Natural killer cell treated with Interleukin-12 subunit alpha and Interleukin-12 subunit beta and Interleukin-15 and Interleukin-18, amount 100 ng/mL, for 72 hours (primary cell): ENCODE measurements around the gene RFX2. TPM values are rescaled to one million over a fixed set of nuclear protein-coding genes. Genes with fewer than 3 reads are reported as not detected.
"Not testable (repeated sequence)": the region's sequence is repeated elsewhere in the genome, so short reads cannot be mapped to it uniquely, and the experiment has no call there.

Source experiments
- ATAC-seq, 2 donors: fragments of 150-1000 bp; cut with Tn5 transposase in 1 of 2; sonication (Bioruptor Pico), chemical (Tn5 transposase) in 1 of 2; 2 replicates each; pipeline ENCODE4 v1.10.0; 2021
- DNase-seq: peaks from one replicate; pipeline ENCODE4 v3.0.0; 2022; ENCODE audit warnings: low spot score
- H3K27ac Mint-ChIP-seq, 2 donors: 1 replicate in 1 of 2; 2 replicates in 1 of 2; pipeline ENCODE4 v1.8.0; 2022; ENCODE audit warnings: mixed read lengths in 2 of 2, mild to moderate bottlenecking in 1 of 2, moderate library complexity in 1 of 2
- H3K27me3 Mint-ChIP-seq, 2 donors: 1 replicate in 1 of 2; 2 replicates in 1 of 2; pipeline ENCODE4 v1.8.0; 2022; ENCODE audit warnings: mixed read lengths in 2 of 2
- H3K36me3 Mint-ChIP-seq: one replicate; pipeline ENCODE4 v1.8.0; 2022; ENCODE audit warnings: mixed read lengths
- H3K4me1 Mint-ChIP-seq, 2 donors: 1 replicate in 1 of 2; 2 replicates in 1 of 2; pipeline ENCODE4 v1.8.0; 2022; ENCODE audit warnings: low read depth in 2 of 2, mixed read lengths in 2 of 2, mild to moderate bottlenecking in 1 of 2
- H3K4me3 Mint-ChIP-seq: one replicate; pipeline ENCODE4 v1.8.0; 2022; ENCODE audit warnings: mixed read lengths
- H3K9me3 Mint-ChIP-seq: 2 replicates; pipeline ENCODE4 v1.8.0; 2022; ENCODE audit warnings: mixed read lengths
- total RNA-seq, 2 donors: library from RNA; stranded (reverse); gene quantifications; one replicate each; pipeline ENCODE4 v1.2.3, GENCODE V29; 2022

Gene RFX2
- total RNA-seq, 2 donors from 2014 or later, result 6.6 to 6.9 TPM

- ATAC-seq, result no peak
- Mint-ChIP-seq H3K27ac (no peak overlapping the region), H3K4me1 (no peaks in the 10 kb centered on the region)
Observed at GRCh38 chr19:6076675-6077463, 33.4 kb downstream of the RFX2 start.

GRCh38 chr19:6076291-6076665 is 34.0 kb downstream of the RFX2 start:
- no peak overlapping the region for H3K4me3 Mint-ChIP-seq
- no peak for ATAC-seq
- H3K27ac Mint-ChIP-seq, result no peak overlapping the region
- H3K9me3 Mint-ChIP-seq, result no peaks in the 10 kb centered on the region
- no peaks in the 10 kb centered on the region for H3K4me1 Mint-ChIP-seq
- H3K27me3 Mint-ChIP-seq, result peaks cover 0 to 8% of the 10 kb centered on the region in 2 donors
- no peak for DNase-seq
- H3K36me3 Mint-ChIP-seq, result no peaks in the 10 kb centered on the region

More at GRCh38 chr19:6076675-6077463, 33.4 kb downstream of the RFX2 start:
- no peaks in the 10 kb centered on the region for H3K9me3 Mint-ChIP-seq
- no peaks in the 10 kb centered on the region for H3K36me3 Mint-ChIP-seq
- H3K27me3 Mint-ChIP-seq, result peaks cover 0 to 8% of the 10 kb centered on the region in 2 donors
- H3K4me3 Mint-ChIP-seq, result no peak overlapping the region
- DNase-seq, result no peak

DNA sequence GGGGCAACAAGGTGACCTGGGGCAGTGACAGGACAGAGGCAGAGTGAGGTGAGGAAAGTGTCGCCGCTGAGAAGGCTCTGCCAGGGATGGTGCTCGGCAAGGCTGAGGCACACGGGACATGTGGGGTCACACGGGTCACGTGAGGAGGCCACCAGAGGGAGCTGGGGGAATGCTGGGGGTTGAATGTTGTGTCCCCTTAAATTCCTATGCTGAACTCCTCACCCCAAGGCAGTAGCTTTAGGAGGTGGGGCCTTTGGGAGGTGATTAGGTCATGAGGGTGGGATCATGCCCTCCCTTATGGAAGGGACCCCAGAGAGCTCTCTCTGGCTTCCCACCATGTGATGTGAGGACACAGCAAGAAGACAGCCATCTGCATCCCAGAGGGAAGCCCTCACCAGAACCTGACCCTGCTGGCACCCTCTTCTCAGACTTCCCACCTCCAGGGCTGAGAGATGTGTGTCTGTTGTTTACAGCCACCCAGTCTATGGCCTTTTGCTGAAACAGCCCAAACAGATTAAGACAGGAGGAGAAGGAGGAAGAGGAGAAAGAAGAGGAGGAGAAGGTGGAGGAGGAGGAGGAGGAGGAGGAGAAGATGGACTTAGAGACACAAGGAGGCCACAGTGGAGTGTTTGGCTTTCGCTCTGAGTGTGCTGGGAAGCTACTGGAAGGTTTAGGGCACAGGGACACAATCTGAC is 35.4 kb downstream of the RFX2 start:
- Mint-ChIP-seq H3K27me3 (peaks cover 0 to 8% of the 10 kb centered on the region in 2 donors), H3K4me1 (no peaks in the 10 kb centered on the region), H3K9me3 (no peaks in the 10 kb centered on the region), H3K36me3 (no peaks in the 10 kb centered on the region), H3K4me3 (no peak overlapping the region), H3K27ac (no peak overlapping the region)
- DNase-seq (no peak), ATAC-seq (no peak)

- Mint-ChIP-seq H3K4me1 (peaks cover 7 to 8% of the 10 kb centered on the region in 2 donors), H3K4me3 (no peak overlapping the region), H3K27me3 (peaks cover 0 to 8% of the 10 kb centered on the region in 2 donors), H3K27ac (no peak overlapping the region), H3K36me3 (no peaks in the 10 kb centered on the region), H3K9me3 (no peaks in the 10 kb centered on the region)
- no peak for DNase-seq
- no peak for ATAC-seq
Observed at GRCh38 chr19:6073858-6074708, 36.2 kb downstream of the RFX2 start.

DNA sequence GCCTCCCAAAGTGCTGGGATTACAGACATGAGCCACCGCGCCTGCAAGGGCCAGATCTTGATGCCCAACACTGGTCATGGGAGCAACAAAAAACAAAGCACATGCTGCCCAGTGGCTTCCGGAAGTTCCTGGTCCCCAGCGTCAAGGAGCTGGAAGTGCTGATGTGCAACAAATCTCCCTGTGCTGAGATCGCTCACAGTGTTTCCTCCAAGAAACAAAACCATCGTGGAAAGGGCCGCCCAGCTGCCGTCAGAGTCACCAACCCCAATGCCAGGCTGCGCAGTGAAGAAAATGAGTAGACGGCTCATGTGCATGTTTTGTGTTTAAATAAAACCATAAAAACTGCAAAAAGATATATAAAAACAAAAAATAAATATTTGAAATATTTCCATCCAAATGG is 37.1 kb downstream of the RFX2 start:
- not testable (repeated sequence) for ATAC-seq

DNA sequence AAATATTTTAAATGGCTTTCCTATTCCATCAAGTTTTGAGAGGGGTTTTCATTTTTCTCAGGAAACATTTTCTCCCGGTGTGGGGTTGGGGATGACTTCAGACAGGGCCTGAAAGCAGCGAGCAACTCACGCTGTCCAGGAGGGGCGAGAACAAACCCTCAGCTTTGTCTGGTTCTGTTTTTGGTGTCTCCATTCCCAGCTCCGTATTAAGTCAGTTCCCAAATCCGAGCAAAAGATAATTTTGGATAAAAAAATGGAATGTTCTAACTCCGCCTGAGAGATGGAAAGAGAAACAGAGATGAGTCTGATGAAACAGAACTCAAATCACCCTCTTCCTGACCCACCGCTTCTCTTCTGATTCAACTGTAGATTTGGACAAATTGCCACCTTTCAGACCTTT is 38.4 kb downstream of the RFX2 start:
- Mint-ChIP-seq H3K4me1 (peaks cover 8 to 14% of the 10 kb centered on the region in 2 donors), H3K9me3 (no peaks in the 10 kb centered on the region), H3K27me3 (peaks cover 0 to 8% of the 10 kb centered on the region in 2 donors), H3K4me3 (no peak overlapping the region), H3K27ac (no peak overlapping the region), H3K36me3 (no peaks in the 10 kb centered on the region)
- ATAC-seq, result no peak
- DNase-seq, result no peak

More for the DNA sequence above, 37.1 kb downstream of the RFX2 start:
- H3K4me1 Mint-ChIP-seq, H3K27me3 Mint-ChIP-seq, H3K9me3 Mint-ChIP-seq, H3K27ac Mint-ChIP-seq, H3K4me3 Mint-ChIP-seq, DNase-seq, H3K36me3 Mint-ChIP-seq: not testable (repeated sequence)

- DNase-seq (no peak), ATAC-seq (no peak)
- Mint-ChIP-seq H3K4me3 (no peak overlapping the region), H3K27me3 (peaks cover 0 to 9% of the 10 kb centered on the region in 2 donors), H3K9me3 (no peaks in the 10 kb centered on the region), H3K4me1 (peaks cover 12 to 19% of the 10 kb centered on the region in 2 donors), H3K36me3 (no peaks in the 10 kb centered on the region), H3K27ac (peak overlapping the region in 1 of 2 donors; percentile 25)
Observed at GRCh38 chr19:6070720-6071485, 39.4 kb downstream of the RFX2 start.

DNA sequence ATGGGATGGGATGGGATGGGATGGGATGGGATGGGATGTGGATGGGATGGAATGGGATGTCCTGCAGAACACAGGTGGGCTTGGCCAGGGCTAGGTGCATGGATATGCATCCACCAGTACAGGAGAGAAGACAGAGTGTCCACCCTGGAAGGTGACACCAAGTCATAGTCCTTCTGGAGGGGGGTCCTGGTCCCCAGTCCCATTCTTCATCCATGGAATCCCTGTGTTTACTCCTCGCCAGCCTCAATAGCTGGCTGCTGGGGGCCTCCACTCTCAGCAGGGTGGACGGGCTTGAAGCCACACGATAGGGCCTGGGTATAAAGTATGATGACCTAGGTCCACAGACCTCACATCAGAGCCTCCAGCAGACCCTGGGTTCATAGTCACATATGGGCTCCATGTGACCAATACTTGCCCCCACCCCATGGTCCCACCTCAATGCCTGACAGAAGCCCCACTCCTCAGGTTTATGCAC is 40.1 kb downstream of the RFX2 start:
- no peaks in the 10 kb centered on the region for H3K36me3 Mint-ChIP-seq
- peak overlapping the region in 1 of 2 donors; percentile 25 for H3K27ac Mint-ChIP-seq
- DNase-seq, result no peak
- peaks cover 12 to 24% of the 10 kb centered on the region in 2 donors for H3K4me1 Mint-ChIP-seq
- H3K4me3 Mint-ChIP-seq, result no peak overlapping the region
- peaks cover 0 to 9% of the 10 kb centered on the region in 2 donors for H3K27me3 Mint-ChIP-seq
- ATAC-seq, result no peak
- no peaks in the 10 kb centered on the region for H3K9me3 Mint-ChIP-seq

- Mint-ChIP-seq H3K36me3 (no peaks in the 10 kb centered on the region), H3K9me3 (no peaks in the 10 kb centered on the region), H3K4me3 (no peak overlapping the region), H3K27ac (peak overlapping the region in 1 of 2 donors; percentile 25), H3K27me3 (peaks cover 0 to 7% of the 10 kb centered on the region in 2 donors), H3K4me1 (peaks cover 12 to 24% of the 10 kb centered on the region in 2 donors)
- DNase-seq (no peak), ATAC-seq (peak; percentile 43)
Observed at GRCh38 chr19:6069268-6069791, 41.0 kb downstream of the RFX2 start.

GRCh38 chr19:6068711-6069110 is 41.6 kb downstream of the RFX2 start:
- DNase-seq (no peak), ATAC-seq (no peak)
- Mint-ChIP-seq H3K4me3 (no peak overlapping the region), H3K27me3 (peaks cover 0 to 7% of the 10 kb centered on the region in 2 donors), H3K36me3 (no peaks in the 10 kb centered on the region), H3K27ac (no peak overlapping the region), H3K9me3 (no peaks in the 10 kb centered on the region), H3K4me1 (peaks cover 12 to 24% of the 10 kb centered on the region in 2 donors)

DNA sequence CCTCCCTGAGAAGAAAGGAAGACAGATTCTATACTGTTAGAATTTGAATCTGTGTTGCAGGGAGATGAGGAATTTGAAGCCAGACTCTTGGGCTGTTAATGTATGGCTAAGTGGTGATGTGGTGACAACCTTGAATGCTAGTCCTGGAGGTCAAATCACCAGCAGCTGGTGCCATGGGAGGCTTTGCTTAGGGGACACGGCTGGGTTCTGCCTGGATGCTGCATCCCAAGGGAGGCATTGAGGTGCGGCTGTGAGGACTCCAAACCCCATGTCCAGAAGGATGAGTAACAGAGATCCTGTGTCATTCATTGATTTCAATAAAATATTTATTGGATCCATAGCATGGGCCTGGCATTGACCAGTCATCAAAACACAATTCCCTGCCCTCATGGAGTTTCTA is 42.3 kb downstream of the RFX2 start:
- ATAC-seq, result no peak
- no peak overlapping the region for H3K4me3 Mint-ChIP-seq
- DNase-seq, result no peak
- H3K27ac Mint-ChIP-seq, result no peak overlapping the region
- H3K36me3 Mint-ChIP-seq, result no peaks in the 10 kb centered on the region
- peaks cover 0 to 9% of the 10 kb centered on the region in 2 donors for H3K27me3 Mint-ChIP-seq
- no peaks in the 10 kb centered on the region for H3K9me3 Mint-ChIP-seq
- H3K4me1 Mint-ChIP-seq, result peaks cover 12 to 25% of the 10 kb centered on the region in 2 donors

- Mint-ChIP-seq H3K4me1 (peaks cover 19 to 33% of the 10 kb centered on the region in 2 donors), H3K9me3 (no peaks in the 10 kb centered on the region), H3K36me3 (no peaks in the 10 kb centered on the region), H3K4me3 (no peak overlapping the region), H3K27ac (peak overlapping the region in 1 of 2 donors; percentile 0), H3K27me3 (peaks cover 0 to 17% of the 10 kb centered on the region in 2 donors)
- DNase-seq (no peak), ATAC-seq (no peak)
Observed at GRCh38 chr19:6066661-6067646, 43.3 kb downstream of the RFX2 start.
